ENCODE measurements around the gene MCIDAS.

MCIDAS gene

GRCh38 chr5:55222092-55222984 lies 4.8 kb downstream of the MCIDAS start:
- no peak for DNase-seq (ENCODE audit: low read depth)

GRCh38 chr5:55220433-55221185 lies 6.5 kb downstream of the MCIDAS start:
- no peak for DNase-seq (ENCODE audit: low read depth)

GRCh38 chr5:55219770-55220169 lies 7.3 kb downstream of the MCIDAS start:
- no peak for DNase-seq (ENCODE audit: low read depth)

GRCh38 chr5:55218967-55219366 lies 8.1 kb downstream of the MCIDAS start:
- DNase-seq (ENCODE audit: low read depth), result no peak

GRCh38 chr5:55211184-55211874 lies 15.8 kb downstream of the MCIDAS start:
- DNase-seq (ENCODE audit: low read depth), result no peak

- no peak for DNase-seq (ENCODE audit: low read depth)
These were observed 22.1 kb downstream of the MCIDAS start for GRCh38 chr5:55205001-55205400.

- DNase-seq (ENCODE audit: low read depth), result peak; percentile 44
These were observed 36.0 kb downstream of the MCIDAS start for GRCh38 chr5:55191165-55191564.

- DNase-seq (ENCODE audit: low read depth), result no peak
These were observed 38.2 kb downstream of the MCIDAS start for GRCh38 chr5:55188656-55189540.

GRCh38 chr5:55187370-55187769 lies 39.7 kb downstream of the MCIDAS start:
- peak; percentile 9 for DNase-seq (ENCODE audit: low read depth)

GRCh38 chr5:55180016-55180415 lies 47.1 kb downstream of the MCIDAS start:
- DNase-seq (ENCODE audit: low read depth), result no peak

GRCh38 chr5:55177078-55177477 lies 50.0 kb downstream of the MCIDAS start:
- no peak for DNase-seq (ENCODE audit: low read depth)

GRCh38 chr5:55176176-55176818 lies 50.8 kb downstream of the MCIDAS start:
- DNase-seq (ENCODE audit: low read depth), result no peak

- DNase-seq (ENCODE audit: low read depth), result no peak
These were observed 51.3 kb downstream of the MCIDAS start for GRCh38 chr5:55175781-55176175.

GRCh38 chr5:55173687-55174230 lies 53.4 kb downstream of the MCIDAS start:
- no peak for DNase-seq (ENCODE audit: low read depth)

- DNase-seq (ENCODE audit: low read depth), result peak; percentile 48
These were observed 54.0 kb downstream of the MCIDAS start, which contains the start of gene CDC20B for GRCh38 chr5:55172937-55173686. Gene CDC20B, minus strand, starts transcription at chr5:55173177. Its CDS starts 177 bp downstream, at chr5:55173000.

GRCh38 chr5:55172051-55172899 lies 54.8 kb downstream of the MCIDAS start:
- peak; percentile 69 for DNase-seq (ENCODE audit: low read depth)

- no peak for DNase-seq (ENCODE audit: low read depth)
These were observed 55.6 kb downstream of the MCIDAS start for GRCh38 chr5:55171471-55171870.

Measured in amniotic epithelial cell (primary cell).